Stimulated activated CD4-positive, alpha-beta T cell treated with anti-CD3 and anti-CD28 coated beads, Interleukin-15, amount 100 ng/mL, for 48 hours (primary cell): ENCODE data around the gene UGT1A3.
"Not testable (repeated sequence)": the region's sequence is repeated elsewhere in the genome, so short reads cannot be mapped to it uniquely, and the experiment has no call there.

Source experiments
- DNase-seq, 2 donors: peaks; one replicate each; pipeline ENCODE4 v3.0.0-alpha.2; 2020; ENCODE audit warnings: low read depth in 2 of 2

Gene UGT1A3

GRCh38 chr2:233728723-233729301 lies at the start of gene UGT1A3:
Gene UGT1A3 (plus strand): TSS chr2:233729042. CDS start chr2:233729127, 85 bp downstream.
- DNase-seq = no peak

- DNase-seq = no peak
Observed at GRCh38 chr2:233679196-233679595, 49.6 kb upstream of the UGT1A3 start.

- DNase-seq = no peak
Observed at GRCh38 chr2:233680361-233681045, 48.3 kb upstream of the UGT1A3 start.

GRCh38 chr2:233681521-233682099 lies 47.2 kb upstream of the UGT1A3 start, which contains the start of gene UGT1A7:
Gene UGT1A7 (plus strand): TSS chr2:233681901. CDS start chr2:233681938, 37 bp downstream.
- DNase-seq = no peak

- DNase-seq = no peak
Observed at GRCh38 chr2:233684640-233685039, 44.2 kb upstream of the UGT1A3 start.

GRCh38 chr2:233686928-233687327 lies 41.9 kb upstream of the UGT1A3 start:
- DNase-seq = no peak

GRCh38 chr2:233688341-233688740 lies 40.5 kb upstream of the UGT1A3 start:
- DNase-seq = no peak

GRCh38 chr2:233689031-233689430 lies 39.8 kb upstream of the UGT1A3 start:
- no peak for DNase-seq

- DNase-seq = no peak
Observed at GRCh38 chr2:233689501-233689900, 39.3 kb upstream of the UGT1A3 start.

- no peak for DNase-seq
Observed at GRCh38 chr2:233690444-233690843, 38.4 kb upstream of the UGT1A3 start.

- no peak for DNase-seq
Observed at GRCh38 chr2:233691443-233692433, 37.1 kb upstream of the UGT1A3 start.

- DNase-seq = no peak
Observed at GRCh38 chr2:233692648-233693047, 36.2 kb upstream of the UGT1A3 start, which contains the start of gene UGT1A6. Gene UGT1A6 (plus strand): TSS chr2:233692890. CDS start chr2:233693005, 115 bp downstream.

- no peak for DNase-seq
Observed at GRCh38 chr2:233693963-233694362, 34.9 kb upstream of the UGT1A3 start.

- DNase-seq = no peak
Observed at GRCh38 chr2:233698740-233699139, 30.1 kb upstream of the UGT1A3 start.

- DNase-seq = no peak
Observed at GRCh38 chr2:233699424-233700027, 29.3 kb upstream of the UGT1A3 start.

GRCh38 chr2:233700028-233700635 lies 28.7 kb upstream of the UGT1A3 start:
- DNase-seq = no peak

GRCh38 chr2:233700842-233701241 lies 28.0 kb upstream of the UGT1A3 start:
- not testable (repeated sequence) for DNase-seq

- no peak for DNase-seq
Observed at GRCh38 chr2:233702238-233702637, 26.6 kb upstream of the UGT1A3 start.

- no peak for DNase-seq
Observed at GRCh38 chr2:233705911-233706506, 22.8 kb upstream of the UGT1A3 start.

- DNase-seq = no peak
Observed at GRCh38 chr2:233706720-233707119, 22.1 kb upstream of the UGT1A3 start.
